MCF 10A (cell line): ENCODE data around the gene HEXIM1. TPM values are rescaled to one million over a fixed set of nuclear protein-coding genes. Genes with fewer than 3 reads are reported as not detected.

Source experiments
- BruUV-seq: library from RNA; stranded (reverse); fragments of 400-500 nt; replicated peaks from 2 replicates; lab custom pipeline; 2021; lab: Mats Ljungman, UMichigan
- CTCF ChIA-PET: fragments of 300-600 bp; sonication (Branson Sonifier 250); formaldehyde crosslinking; extraction: SDS; loops from one replicate; lab custom pipeline; 2021; ENCODE audit warnings: antibody characterized with exemption, inconsistent platforms; lab: Yijun Ruan, JAX
- POLR2A ChIA-PET: fragments of 300-600, 350-650 bp; sonication (Branson Sonifier 250); formaldehyde crosslinking; extraction: SDS; loops from one replicate; lab custom pipeline; 2020; ENCODE audit warnings: antibody characterized with exemption, inconsistent platforms; lab: Yijun Ruan, JAX
- DNase-seq: peaks from one replicate; pipeline ENCODE4 v3.0.0-alpha.2; 2018; ENCODE audit not compliant: unreplicated experiment
- H3K27ac Mint-ChIP-seq: one replicate; pipeline ENCODE4 v1.8.0; 2022; ENCODE audit warnings: mild to moderate bottlenecking, low read depth, mixed read lengths; ENCODE audit not compliant: unreplicated experiment
- H3K27me3 Mint-ChIP-seq: one replicate; pipeline ENCODE4 v1.8.0; 2022; ENCODE audit warnings: mixed read lengths; ENCODE audit not compliant: insufficient read depth, unreplicated experiment
- H3K36me3 Mint-ChIP-seq: one replicate; pipeline ENCODE4 v1.8.0; 2022; ENCODE audit warnings: mild to moderate bottlenecking, moderate library complexity, mixed read lengths; ENCODE audit not compliant: insufficient read depth, unreplicated experiment
- H3K4me1 Mint-ChIP-seq: one replicate; pipeline ENCODE4 v1.8.0; 2022; ENCODE audit warnings: mixed read lengths; ENCODE audit not compliant: insufficient read depth, unreplicated experiment
- H3K4me3 Mint-ChIP-seq: one replicate; pipeline ENCODE4 v1.8.0; 2022; ENCODE audit warnings: mild to moderate bottlenecking, moderate library complexity, mixed read lengths; ENCODE audit not compliant: unreplicated experiment
- H3K9me3 Mint-ChIP-seq: one replicate; pipeline ENCODE4 v1.8.0; 2022; ENCODE audit warnings: mixed read lengths; ENCODE audit not compliant: unreplicated experiment
- intact Hi-C: fragments of 100-400 bp; cut with micrococcal nuclease; formaldehyde crosslinking; loops from 2 replicates; pipeline ENCODE4 v1.14.1; 2022
- total RNA-seq: library from RNA; stranded (reverse); gene quantifications from 2 replicates; pipeline ENCODE4 v1.2.3, GENCODE V29; 2022
- TF ChIP-seq, protein P1 (sequence below): fragments of 200-600 bp; IDR thresholded peaks from one replicate; pipeline ENCODE4 v1.8.0; 2022; ENCODE audit warnings: antibody characterized with exemption, mild to moderate bottlenecking; ENCODE audit not compliant: unreplicated experiment

Gene HEXIM1
- total RNA-seq, 1 experiment from 2014 or later, result 26.7 TPM

DNA sequence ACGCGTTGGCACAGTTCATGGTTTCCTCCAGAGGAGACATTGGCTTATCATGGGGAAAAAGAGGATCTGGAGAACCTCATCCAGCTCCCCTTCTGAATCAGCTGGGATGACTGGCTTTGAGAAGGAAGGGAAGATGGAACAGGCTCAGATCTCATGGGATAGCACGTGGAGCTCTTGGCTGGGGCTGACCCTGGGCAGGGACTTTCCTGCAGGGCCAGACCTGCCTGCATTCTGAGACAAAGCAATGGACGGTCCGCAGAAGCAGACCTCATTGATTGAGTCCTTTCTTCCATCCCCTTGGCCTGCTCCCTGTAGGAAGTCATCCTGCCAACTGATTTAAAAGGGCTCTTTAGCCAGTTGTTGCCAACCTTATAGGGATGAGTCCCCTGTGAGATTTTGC, 42.2 kb upstream of the HEXIM1 start:
- intact Hi-C loops, result no loop called here
- TF ChIP-seq, protein P1, sequence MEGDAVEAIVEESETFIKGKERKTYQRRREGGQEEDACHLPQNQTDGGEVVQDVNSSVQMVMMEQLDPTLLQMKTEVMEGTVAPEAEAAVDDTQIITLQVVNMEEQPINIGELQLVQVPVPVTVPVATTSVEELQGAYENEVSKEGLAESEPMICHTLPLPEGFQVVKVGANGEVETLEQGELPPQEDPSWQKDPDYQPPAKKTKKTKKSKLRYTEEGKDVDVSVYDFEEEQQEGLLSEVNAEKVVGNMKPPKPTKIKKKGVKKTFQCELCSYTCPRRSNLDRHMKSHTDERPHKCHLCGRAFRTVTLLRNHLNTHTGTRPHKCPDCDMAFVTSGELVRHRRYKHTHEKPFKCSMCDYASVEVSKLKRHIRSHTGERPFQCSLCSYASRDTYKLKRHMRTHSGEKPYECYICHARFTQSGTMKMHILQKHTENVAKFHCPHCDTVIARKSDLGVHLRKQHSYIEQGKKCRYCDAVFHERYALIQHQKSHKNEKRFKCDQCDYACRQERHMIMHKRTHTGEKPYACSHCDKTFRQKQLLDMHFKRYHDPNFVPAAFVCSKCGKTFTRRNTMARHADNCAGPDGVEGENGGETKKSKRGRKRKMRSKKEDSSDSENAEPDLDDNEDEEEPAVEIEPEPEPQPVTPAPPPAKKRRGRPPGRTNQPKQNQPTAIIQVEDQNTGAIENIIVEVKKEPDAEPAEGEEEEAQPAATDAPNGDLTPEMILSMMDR, result no peak
- DNase-seq, result no peak
- ChIA-PET CTCF (interaction anchor here (0.6 to 2.0 kb wide), 3 partner anchors 21 to 186 kb away, joined by 5 read pairs; partner anchors contain the start of gene ACBD4), POLR2A (interaction anchor here (0.9 to 2.0 kb wide), 8 partner anchors 11 to 125 kb away, joined by 3 to 7 read pairs (median 4); partner anchors contain the start of gene HEXIM2)
- Mint-ChIP-seq H3K36me3 (peaks cover 89% of the 10 kb centered on the region), H3K27ac (no peak overlapping the region), H3K27me3 (no peaks in the 10 kb centered on the region), H3K4me3 (no peak overlapping the region), H3K9me3 (no peaks in the 10 kb centered on the region), H3K4me1 (peaks cover 18% of the 10 kb centered on the region)
- BruUV-seq, result no TSS peak

DNA sequence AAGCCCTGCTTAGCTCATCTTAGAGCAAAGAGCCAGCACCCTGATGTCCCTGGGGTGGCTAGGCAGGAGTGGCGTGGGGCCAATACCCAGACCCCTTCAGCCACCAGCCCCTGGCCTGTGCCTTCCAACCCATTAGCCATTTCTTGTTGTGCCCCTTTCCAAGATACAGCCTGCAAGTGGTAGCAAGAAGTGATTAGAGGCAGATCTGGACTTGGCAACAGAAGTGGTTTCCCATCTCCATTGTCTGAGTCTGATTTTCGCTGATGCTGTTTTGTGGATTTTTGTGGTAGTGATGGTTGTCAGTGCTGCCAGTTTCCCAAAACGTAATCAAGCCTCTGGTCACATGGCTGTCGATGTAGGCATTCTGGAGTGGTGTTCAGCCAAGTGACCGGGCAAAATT, 41.7 kb upstream of the HEXIM1 start:
- POLR2A ChIA-PET, result interaction anchor here (0.9 to 1.6 kb wide), 6 partner anchors 11 to 125 kb away, joined by 3 to 5 read pairs (median 4); no protein-coding TSS in a partner anchor
- H3K36me3 Mint-ChIP-seq, result peaks cover 84% of the 10 kb centered on the region
- no peak overlapping the region for H3K27ac Mint-ChIP-seq

DNA sequence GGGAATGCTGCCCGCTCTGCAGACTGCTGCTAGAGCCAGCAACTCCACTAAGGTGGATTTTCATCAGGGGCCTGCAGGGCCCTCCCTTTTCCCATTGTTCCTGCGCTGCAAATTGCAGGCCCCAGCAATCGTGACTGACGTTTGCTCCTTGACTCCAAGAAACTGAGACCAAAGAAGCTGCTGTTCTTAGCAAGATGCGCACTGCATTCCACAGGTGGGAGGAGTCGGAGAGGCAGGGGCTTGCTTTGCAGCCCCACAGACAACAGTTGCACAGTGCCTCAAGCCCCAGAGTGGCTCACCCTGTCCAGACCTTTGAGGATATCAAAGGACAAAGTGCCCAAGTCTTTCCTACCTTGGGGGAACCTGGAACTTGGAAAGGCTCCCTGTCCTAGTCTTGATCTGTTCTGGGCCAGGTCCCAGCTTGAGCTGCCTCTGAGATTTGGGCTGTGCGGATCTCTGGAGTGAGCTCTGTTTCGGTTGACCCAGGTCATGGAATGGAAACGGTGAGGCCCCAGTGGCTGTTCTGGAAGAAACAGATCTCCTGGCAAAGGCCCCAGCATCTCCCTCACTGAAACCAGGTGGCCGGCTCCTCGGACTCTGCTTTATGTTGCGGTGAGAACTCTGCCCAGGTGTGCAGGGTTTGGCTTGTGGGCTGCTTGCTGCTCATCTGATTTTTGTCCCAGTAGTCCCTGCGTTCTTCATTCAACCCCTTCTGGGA, 40.8 kb upstream of the HEXIM1 start:
- H3K27ac Mint-ChIP-seq, result no peak overlapping the region
- no peaks in the 10 kb centered on the region for H3K9me3 Mint-ChIP-seq
- no peak overlapping the region for H3K4me3 Mint-ChIP-seq
- ChIA-PET CTCF (interaction anchor here (0.7 to 2.7 kb wide), 4 partner anchors 8 to 27 kb away, joined by 3 to 19 read pairs (median 6); no protein-coding TSS in a partner anchor), POLR2A (interaction anchor here (0.7 to 2.3 kb wide), 4 partner anchors 10 to 21 kb away, joined by 3 to 9 read pairs (median 4); no protein-coding TSS in a partner anchor)
- TF ChIP-seq, protein P1, result no peak
- H3K4me1 Mint-ChIP-seq, result peaks cover 9% of the 10 kb centered on the region
- H3K36me3 Mint-ChIP-seq, result peaks cover 83% of the 10 kb centered on the region
- no peaks in the 10 kb centered on the region for H3K27me3 Mint-ChIP-seq
- DNase-seq, result no peak
- BruUV-seq, result no TSS peak
- intact Hi-C loops, result loop anchor here (2.0 kb wide), 1 partner anchor 25 kb away; the partner anchor contains the start of gene PLCD3

More for the DNA sequence above, 41.7 kb upstream of the HEXIM1 start:
- no peak overlapping the region for H3K4me3 Mint-ChIP-seq
- peaks cover 18% of the 10 kb centered on the region for H3K4me1 Mint-ChIP-seq
- BruUV-seq, result no TSS peak
- no peak for DNase-seq
- intact Hi-C loops, result no loop called here
- H3K27me3 Mint-ChIP-seq, result no peaks in the 10 kb centered on the region
- H3K9me3 Mint-ChIP-seq, result no peaks in the 10 kb centered on the region
- TF ChIP-seq, protein P1, result no peak
- CTCF ChIA-PET, result interaction anchor here (0.6 kb wide), 1 partner anchor 187 kb away, joined by 5 read pairs; no protein-coding TSS in a partner anchor

DNA sequence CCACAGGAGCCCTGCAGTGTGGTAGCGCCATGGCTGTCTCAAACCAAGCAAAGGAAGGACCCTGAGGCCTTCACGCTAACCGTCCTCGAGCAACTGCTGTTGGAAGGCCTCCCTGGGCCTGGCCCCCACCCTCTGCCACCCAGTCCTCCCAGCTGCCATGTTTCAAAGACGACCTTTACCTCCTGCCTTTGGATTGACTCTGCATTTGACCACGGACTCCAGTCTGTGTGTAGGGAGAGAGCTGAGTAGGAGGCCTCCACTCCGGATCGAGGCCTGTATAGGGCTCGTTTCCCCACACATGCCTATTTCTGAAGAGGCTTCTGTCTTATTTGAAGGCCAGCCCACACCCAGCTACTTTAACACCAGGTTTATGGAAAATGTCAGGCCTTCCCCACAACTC, 40.2 kb upstream of the HEXIM1 start:
- Mint-ChIP-seq H3K27me3 (no peaks in the 10 kb centered on the region), H3K4me3 (no peak overlapping the region), H3K9me3 (no peaks in the 10 kb centered on the region), H3K36me3 (peaks cover 77% of the 10 kb centered on the region), H3K27ac (no peak overlapping the region), H3K4me1 (peaks cover 3% of the 10 kb centered on the region)
- ChIA-PET POLR2A (interaction anchor here (0.9 to 2.3 kb wide), 5 partner anchors 9 to 23 kb away, joined by 3 to 9 read pairs (median 4); no protein-coding TSS in a partner anchor), CTCF (interaction anchor here (1.3 to 2.7 kb wide), 4 partner anchors 9 to 19 kb away, joined by 3 to 19 read pairs (median 6); no protein-coding TSS in a partner anchor)
- intact Hi-C loops, result loop anchor here (2.0 kb wide), 1 partner anchor 25 kb away; the partner anchor contains the start of gene PLCD3
- TF ChIP-seq, protein P1, result no peak
- no TSS peak for BruUV-seq
- DNase-seq, result no peak
